MM.1S (cell line): Measurements from ENCODE around the gene MTF1.

Experiments used
- CTCF ChIP-seq: fragments of 300-600 bp; sonication (generic); IDR thresholded peaks from 2 replicates; pipeline ENCODE4 v1.5.1; 2016; ENCODE audit warnings: antibody characterized with exemption, low read length, mixed read lengths
- EZH2phosphoT487 ChIP-seq: fragments of 300-600 bp; sonication (generic); IDR thresholded peaks from 2 replicates; pipeline ENCODE4 v1.6.1; 2018; ENCODE audit warnings: antibody characterized with exemption, low read length

- TF ChIP-seq CTCF: no peak
- TF ChIP-seq EZH2phosphoT487: no peak
Observed at GRCh38 chr1:37821481-37821880, 37.9 kb downstream of the MTF1 start.
